Measurements from ENCODE around the gene GPC3. TPM values are rescaled to one million over a fixed set of nuclear protein-coding genes. Genes with fewer than 3 reads are reported as not detected.

The GPC3 gene
- total RNA-seq, 2 experiments from 2014 or later = 0.40 to 0.72 TPM

- Mint-ChIP-seq H3K4me1 (no peaks in the 10 kb centered on the region), H3K4me3 (no peak overlapping the region), H3K36me3 (no peaks in the 10 kb centered on the region), H3K9me3 (no peaks in the 10 kb centered on the region), H3K27me3 (no peaks in the 10 kb centered on the region), H3K27ac (no peak overlapping the region)
- ATAC-seq (ENCODE audit: low read depth) (no peak), DNase-seq (no peak)
- POLR2A ChIA-PET = no interaction called here
Measured at GRCh38 chrX:133661962-133662839, 323.2 kb downstream of the GPC3 start.

DNA sequence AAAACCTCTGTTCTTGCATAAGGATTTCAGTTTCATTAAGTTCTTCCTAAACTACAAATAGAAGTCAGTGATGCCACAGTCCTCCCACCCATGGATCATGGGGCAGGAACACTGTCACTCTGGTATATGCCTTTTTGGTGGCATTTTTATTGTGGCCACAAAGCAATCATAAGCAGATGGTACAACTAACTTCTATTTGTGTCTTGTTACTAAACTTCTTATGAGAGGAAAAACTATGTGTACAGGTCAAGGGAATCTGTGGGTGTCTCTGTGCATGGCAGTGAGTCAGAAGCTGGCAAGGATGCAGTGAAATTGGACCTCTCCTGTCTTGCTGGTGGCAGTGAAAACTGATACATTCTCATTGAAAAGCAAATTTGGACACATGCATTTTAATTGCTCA, 325.1 kb downstream of the GPC3 start:
- H3K9me3 Mint-ChIP-seq = no peaks in the 10 kb centered on the region
- DNase-seq (no peak), ATAC-seq (ENCODE audit: low read depth) (no peak)
- no peaks in the 10 kb centered on the region for H3K36me3 Mint-ChIP-seq
- no peak overlapping the region for H3K27ac Mint-ChIP-seq
- no peak overlapping the region for H3K4me3 Mint-ChIP-seq
- POLR2A ChIA-PET = no interaction called here
- no peaks in the 10 kb centered on the region for H3K27me3 Mint-ChIP-seq
- H3K4me1 Mint-ChIP-seq = no peaks in the 10 kb centered on the region

GRCh38 chrX:133658293-133658911, 327.0 kb downstream of the GPC3 start:
- POLR2A ChIA-PET = no interaction called here
- ATAC-seq (ENCODE audit: low read depth) = no peak
- Mint-ChIP-seq H3K27ac (no peak overlapping the region), H3K4me3 (no peak overlapping the region), H3K4me1 (no peaks in the 10 kb centered on the region), H3K9me3 (no peaks in the 10 kb centered on the region), H3K27me3 (no peaks in the 10 kb centered on the region), H3K36me3 (no peaks in the 10 kb centered on the region)
- no peak for DNase-seq

- POLR2A ChIA-PET = no interaction called here
- Mint-ChIP-seq H3K36me3 (no peaks in the 10 kb centered on the region), H3K9me3 (no peaks in the 10 kb centered on the region), H3K27ac (no peak overlapping the region), H3K27me3 (no peaks in the 10 kb centered on the region), H3K4me3 (no peak overlapping the region), H3K4me1 (no peaks in the 10 kb centered on the region)
- no peak for DNase-seq
- no peak for ATAC-seq (ENCODE audit: low read depth)
Measured at GRCh38 chrX:133655275-133656265, 329.8 kb downstream of the GPC3 start.

DNA sequence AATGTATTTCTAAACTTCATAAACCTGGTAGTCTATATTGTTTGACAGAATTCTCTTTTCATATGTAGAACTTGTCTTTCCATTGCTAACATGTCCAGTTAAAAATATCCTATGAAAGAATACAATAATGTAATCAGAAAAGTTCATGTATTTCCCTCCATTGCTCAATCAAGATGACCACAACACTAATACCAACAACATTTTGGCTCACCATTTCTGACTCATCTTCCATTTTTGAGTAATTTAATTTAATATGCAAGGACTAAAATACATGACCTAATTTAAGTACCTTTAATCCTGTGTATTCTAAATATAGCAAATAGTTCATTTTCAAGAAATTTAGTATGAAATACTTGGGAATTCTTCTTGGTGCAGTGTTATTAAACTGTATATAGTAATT, 330.6 kb downstream of the GPC3 start:
- Mint-ChIP-seq H3K27me3 (no peaks in the 10 kb centered on the region), H3K36me3 (no peaks in the 10 kb centered on the region), H3K27ac (no peak overlapping the region), H3K4me1 (no peaks in the 10 kb centered on the region), H3K9me3 (no peaks in the 10 kb centered on the region), H3K4me3 (no peak overlapping the region)
- POLR2A ChIA-PET = no interaction called here
- DNase-seq = no peak
- no peak for ATAC-seq (ENCODE audit: low read depth)

- no peak overlapping the region for H3K27ac Mint-ChIP-seq
- H3K4me1 Mint-ChIP-seq = no peaks in the 10 kb centered on the region
- H3K4me3 Mint-ChIP-seq = no peak overlapping the region
- no peak for DNase-seq
- POLR2A ChIA-PET = no interaction called here
- H3K9me3 Mint-ChIP-seq = no peaks in the 10 kb centered on the region
- no peak for ATAC-seq (ENCODE audit: low read depth)
- H3K36me3 Mint-ChIP-seq = no peaks in the 10 kb centered on the region
- no peaks in the 10 kb centered on the region for H3K27me3 Mint-ChIP-seq
Measured at GRCh38 chrX:133653358-133653757, 332.0 kb downstream of the GPC3 start.

DNA sequence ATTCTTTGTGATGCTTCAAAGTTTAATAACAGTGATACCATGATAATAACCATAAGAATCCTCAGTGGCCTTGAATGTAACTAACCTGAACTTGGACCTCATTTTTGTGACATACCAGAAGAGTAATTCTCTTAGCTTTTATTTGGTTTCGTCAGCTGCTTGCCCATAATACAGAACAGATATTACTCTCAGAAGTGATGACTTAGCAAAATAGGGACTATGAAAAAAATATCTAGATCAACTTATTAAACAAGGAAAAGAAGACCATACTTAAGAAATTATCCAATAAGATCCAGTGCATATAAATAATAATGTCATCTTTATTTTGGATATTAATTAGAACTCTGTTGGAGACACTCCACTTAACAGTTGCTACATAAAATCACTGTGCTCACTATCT, 333.2 kb downstream of the GPC3 start:
- ATAC-seq (ENCODE audit: low read depth) (no peak), DNase-seq (no peak)
- no peaks in the 10 kb centered on the region for H3K9me3 Mint-ChIP-seq
- POLR2A ChIA-PET = no interaction called here
- no peaks in the 10 kb centered on the region for H3K4me1 Mint-ChIP-seq
- no peak overlapping the region for H3K4me3 Mint-ChIP-seq
- H3K36me3 Mint-ChIP-seq = no peaks in the 10 kb centered on the region
- no peak overlapping the region for H3K27ac Mint-ChIP-seq
- H3K27me3 Mint-ChIP-seq = no peaks in the 10 kb centered on the region

GRCh38 chrX:133650239-133650638, 335.2 kb downstream of the GPC3 start:
- Mint-ChIP-seq H3K9me3 (no peaks in the 10 kb centered on the region), H3K4me3 (no peak overlapping the region), H3K27ac (no peak overlapping the region), H3K36me3 (no peaks in the 10 kb centered on the region), H3K4me1 (no peaks in the 10 kb centered on the region), H3K27me3 (no peaks in the 10 kb centered on the region)
- ATAC-seq (ENCODE audit: low read depth) (no peak), DNase-seq (no peak)
- POLR2A ChIA-PET = no interaction called here

GRCh38 chrX:133649651-133650050, 335.7 kb downstream of the GPC3 start:
- H3K27me3 Mint-ChIP-seq = no peaks in the 10 kb centered on the region
- no peak overlapping the region for H3K4me3 Mint-ChIP-seq
- no peaks in the 10 kb centered on the region for H3K36me3 Mint-ChIP-seq
- DNase-seq (no peak), ATAC-seq (ENCODE audit: low read depth) (no peak)
- no peak overlapping the region for H3K27ac Mint-ChIP-seq
- POLR2A ChIA-PET = no interaction called here
- H3K4me1 Mint-ChIP-seq = no peaks in the 10 kb centered on the region
- H3K9me3 Mint-ChIP-seq = no peaks in the 10 kb centered on the region

GRCh38 chrX:133648594-133648993, 336.8 kb downstream of the GPC3 start:
- no peaks in the 10 kb centered on the region for H3K36me3 Mint-ChIP-seq
- ATAC-seq (ENCODE audit: low read depth) = no peak
- POLR2A ChIA-PET = no interaction called here
- no peak overlapping the region for H3K4me3 Mint-ChIP-seq
- no peak overlapping the region for H3K27ac Mint-ChIP-seq
- H3K9me3 Mint-ChIP-seq = no peaks in the 10 kb centered on the region
- no peaks in the 10 kb centered on the region for H3K27me3 Mint-ChIP-seq
- DNase-seq = no peak
- H3K4me1 Mint-ChIP-seq = no peaks in the 10 kb centered on the region

DNA sequence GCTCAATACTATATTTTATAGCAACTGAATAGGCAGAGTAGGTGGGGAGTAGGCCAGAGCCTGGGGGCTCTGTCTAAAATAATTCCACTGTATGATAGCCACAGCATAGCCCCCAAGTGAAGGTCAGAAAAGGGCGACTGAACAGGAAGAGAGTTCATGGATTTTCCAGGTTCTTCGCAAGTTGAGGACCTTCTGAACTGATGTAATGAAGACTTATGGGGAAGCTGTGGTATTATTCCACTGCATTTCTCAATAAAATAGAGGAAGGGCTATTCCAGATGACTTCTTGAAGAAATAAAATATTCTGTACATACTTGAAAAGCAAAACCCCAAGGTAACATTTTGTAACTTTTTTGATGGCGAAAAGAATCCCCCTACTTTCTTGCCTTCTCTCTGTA, 338.7 kb downstream of the GPC3 start:
- Mint-ChIP-seq H3K9me3 (no peaks in the 10 kb centered on the region), H3K4me3 (no peak overlapping the region), H3K27ac (no peak overlapping the region), H3K27me3 (no peaks in the 10 kb centered on the region), H3K4me1 (no peaks in the 10 kb centered on the region), H3K36me3 (no peaks in the 10 kb centered on the region)
- DNase-seq (no peak), ATAC-seq (ENCODE audit: low read depth) (no peak)
- POLR2A ChIA-PET = no interaction called here

DNA sequence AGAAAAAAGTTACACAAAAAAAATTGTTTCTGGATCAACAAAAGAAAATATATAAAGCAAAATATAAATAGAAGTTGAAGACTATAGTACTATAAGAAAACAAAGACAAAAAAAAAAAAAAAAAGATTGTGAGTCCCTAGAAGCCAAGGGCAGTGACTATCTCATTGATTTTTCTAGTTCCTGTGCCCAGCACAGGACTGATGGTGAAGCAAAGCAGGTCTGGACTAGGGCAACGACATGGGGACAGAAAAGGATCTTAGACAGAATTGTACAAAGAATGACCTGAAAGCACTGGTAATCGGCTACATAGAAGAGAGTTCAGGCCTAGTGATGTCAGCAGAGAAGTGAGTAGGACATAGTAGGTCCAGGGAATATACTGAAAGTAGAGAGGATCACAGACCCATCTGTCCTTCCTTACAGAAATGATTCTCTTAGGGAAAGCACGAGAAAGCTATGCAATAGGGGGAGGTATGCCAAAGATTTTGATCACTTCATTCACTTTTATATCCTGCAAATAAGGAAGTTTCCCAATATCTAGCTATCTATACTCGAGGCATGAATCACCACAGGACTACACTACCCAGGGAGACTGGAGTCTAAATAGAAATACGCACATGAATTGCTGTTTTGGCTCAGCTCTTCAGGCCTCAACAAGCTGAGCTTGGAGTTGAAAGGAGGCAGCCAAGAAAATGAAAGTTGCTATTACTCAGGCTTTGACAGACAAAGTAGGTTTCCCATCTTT, 339.2 kb downstream of the GPC3 start:
- Mint-ChIP-seq H3K4me3 (no peak overlapping the region), H3K36me3 (no peaks in the 10 kb centered on the region), H3K9me3 (no peaks in the 10 kb centered on the region), H3K27me3 (no peaks in the 10 kb centered on the region), H3K27ac (no peak overlapping the region), H3K4me1 (no peaks in the 10 kb centered on the region)
- no peak for DNase-seq
- ATAC-seq (ENCODE audit: low read depth) = no peak
- POLR2A ChIA-PET = no interaction called here

DNA sequence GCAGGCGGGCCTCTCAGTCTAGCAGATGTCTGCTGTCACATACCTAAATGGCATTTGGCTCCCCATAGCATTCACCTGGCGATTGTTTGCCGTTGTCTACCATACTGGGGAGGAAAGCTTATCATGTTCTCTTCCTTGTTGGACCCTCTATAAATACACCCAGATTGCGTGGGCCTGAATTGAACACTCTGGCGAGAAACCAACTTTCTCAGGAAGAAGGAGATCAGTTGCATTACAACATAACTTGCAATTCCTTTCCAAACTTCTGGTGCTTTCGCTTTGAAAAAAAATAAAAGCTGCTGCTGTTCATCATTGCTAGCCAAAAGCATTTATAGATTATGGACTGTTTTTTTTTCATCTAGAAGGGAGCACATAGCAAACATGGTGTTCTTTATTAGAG, 340.1 kb downstream of the GPC3 start:
- H3K4me3 Mint-ChIP-seq = no peak overlapping the region
- H3K36me3 Mint-ChIP-seq = no peaks in the 10 kb centered on the region
- no peak overlapping the region for H3K27ac Mint-ChIP-seq
- H3K27me3 Mint-ChIP-seq = no peaks in the 10 kb centered on the region
- ATAC-seq (ENCODE audit: low read depth) (no peak), DNase-seq (no peak)
- no peaks in the 10 kb centered on the region for H3K4me1 Mint-ChIP-seq
- POLR2A ChIA-PET = no interaction called here
- H3K9me3 Mint-ChIP-seq = no peaks in the 10 kb centered on the region

Measured in activated naive CD8-positive, alpha-beta T cell treated with anti-CD3 and anti-CD28 coated beads, Interleukin-2, amount 10 ng/mL, durations not matched to agents 7 days and 5 days (primary cell).